ENCODE measurements around the gene PTPRN2.
"Not testable (repeated sequence)": the region's sequence is repeated elsewhere in the genome, so short reads cannot be mapped to it uniquely, and the experiment has no call there.

Gene PTPRN2

DNA sequence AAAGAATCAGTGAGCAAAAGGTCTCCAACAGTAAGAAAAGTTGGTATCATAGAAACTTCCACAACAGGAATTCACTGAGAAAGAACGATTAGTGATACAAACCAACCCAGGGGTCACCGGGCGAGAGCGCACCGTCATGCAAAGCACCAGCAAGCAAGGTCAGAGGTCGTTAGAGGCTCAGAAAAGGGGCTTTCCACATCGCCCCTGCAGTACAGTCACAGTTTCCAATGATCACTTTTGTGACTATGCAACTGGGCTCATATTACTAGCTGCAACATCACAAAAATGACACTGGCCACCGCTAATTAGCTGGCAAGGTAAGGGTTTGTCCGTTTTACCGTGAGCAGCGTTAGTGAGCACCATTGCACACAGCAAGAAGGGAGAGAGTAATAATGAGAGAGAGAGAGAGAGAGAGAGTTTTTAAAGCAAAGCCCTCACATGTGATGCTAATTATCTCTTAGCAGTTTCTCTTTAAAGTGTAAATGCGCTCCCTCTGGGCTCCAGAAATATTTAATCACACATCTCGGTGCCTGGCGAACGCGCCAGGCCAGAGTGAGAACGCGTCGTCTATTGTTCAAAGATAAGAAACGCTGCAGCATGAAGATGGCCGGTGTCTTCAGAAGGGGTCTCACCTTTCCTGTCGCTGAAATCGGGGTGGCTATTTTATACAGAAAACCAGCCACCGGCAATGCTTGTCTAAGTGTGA, 1013.4 kb downstream of the PTPRN2 start:
- DNase-seq, result no peak

DNA sequence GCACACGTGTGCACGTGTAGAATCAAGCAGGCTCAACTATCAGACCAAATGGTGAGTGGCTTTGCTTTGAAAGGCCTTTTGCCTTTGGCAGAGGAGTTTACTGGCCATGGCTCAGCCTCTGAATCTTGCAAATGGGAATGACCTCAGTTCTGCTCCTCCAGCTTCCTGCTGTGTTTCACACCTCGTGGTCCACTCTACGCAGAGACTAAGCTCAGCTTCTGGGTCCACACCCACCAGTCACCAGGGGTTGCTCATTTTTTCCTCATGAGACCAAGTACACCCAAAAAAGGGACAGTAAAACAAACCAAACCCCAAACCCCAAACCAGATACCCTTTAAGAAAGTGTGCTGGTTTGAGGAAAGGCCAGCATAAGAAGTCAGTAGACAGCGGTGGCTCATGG, 1014.4 kb downstream of the PTPRN2 start:
- no peak for DNase-seq

DNA sequence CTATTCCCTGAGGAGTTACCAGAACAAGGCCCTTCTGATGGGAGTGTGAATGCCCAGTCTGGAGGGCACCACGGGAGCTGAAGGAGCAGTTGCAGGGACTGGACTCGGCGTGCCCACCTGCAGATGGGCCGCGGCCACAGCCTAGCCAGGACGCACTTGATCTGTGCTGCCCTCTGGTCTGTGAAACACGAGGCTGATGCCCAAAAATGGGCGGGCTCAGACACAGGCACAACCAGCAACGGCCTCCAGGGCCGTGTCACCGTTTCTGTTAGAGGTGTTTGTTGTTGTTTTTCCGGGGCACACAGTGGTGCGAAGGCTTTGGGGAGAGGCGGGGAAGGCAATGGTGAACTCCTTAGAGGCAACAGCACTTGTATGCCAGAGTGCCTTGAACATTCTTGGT, 1015.0 kb downstream of the PTPRN2 start:
- DNase-seq, result no peak

DNA sequence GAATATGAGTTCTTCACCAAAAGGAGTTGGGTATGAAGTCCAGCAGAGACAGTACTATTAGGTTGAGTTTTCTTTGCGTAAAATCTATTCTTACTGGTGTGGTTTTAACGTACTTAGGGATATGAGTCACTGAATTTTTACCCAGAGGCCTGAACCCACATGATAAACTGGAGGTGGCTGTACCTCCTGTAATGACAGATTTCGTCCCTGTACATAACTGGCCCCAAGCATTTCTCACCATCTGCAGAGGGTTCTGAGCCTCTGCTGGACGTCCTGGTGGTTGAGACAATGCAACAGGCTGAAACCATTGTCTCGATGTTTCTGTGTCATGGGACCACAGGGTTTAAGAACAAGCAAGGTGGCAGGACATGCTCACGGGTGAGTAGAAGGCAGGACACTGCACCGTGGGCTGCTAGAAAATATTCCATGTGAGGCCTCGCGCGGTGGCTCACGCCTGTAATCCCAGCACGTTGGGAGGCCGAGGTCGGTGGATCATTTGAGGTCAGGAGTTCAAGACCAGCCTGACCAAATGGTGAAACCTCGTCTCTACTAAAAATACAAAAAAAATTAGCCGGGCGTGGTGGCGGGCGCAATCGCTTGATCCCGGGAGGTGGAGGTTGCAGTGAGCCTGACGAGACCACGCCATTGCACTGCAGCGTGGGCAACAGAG, 1017.0 kb downstream of the PTPRN2 start:
- DNase-seq, result no peak

DNA sequence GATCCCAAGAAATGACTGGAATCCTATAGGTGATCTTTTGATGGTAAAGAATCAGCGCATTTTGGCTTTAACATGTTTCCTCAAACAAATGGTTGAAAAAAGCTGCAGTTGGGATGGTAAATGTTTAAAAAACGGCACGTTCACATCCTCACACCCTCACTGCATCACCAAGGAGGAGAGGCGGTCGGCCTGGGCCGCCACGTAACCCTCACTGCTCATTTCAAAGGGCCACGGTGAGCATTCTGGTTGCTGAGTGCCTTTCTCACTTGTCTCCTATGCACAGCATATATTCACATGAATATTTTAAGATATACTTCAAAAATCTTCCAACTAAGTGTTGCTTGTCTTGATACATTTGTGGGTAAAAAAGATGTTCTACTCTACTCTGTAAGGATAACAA, 1017.7 kb downstream of the PTPRN2 start:
- DNase-seq, result no peak

DNA sequence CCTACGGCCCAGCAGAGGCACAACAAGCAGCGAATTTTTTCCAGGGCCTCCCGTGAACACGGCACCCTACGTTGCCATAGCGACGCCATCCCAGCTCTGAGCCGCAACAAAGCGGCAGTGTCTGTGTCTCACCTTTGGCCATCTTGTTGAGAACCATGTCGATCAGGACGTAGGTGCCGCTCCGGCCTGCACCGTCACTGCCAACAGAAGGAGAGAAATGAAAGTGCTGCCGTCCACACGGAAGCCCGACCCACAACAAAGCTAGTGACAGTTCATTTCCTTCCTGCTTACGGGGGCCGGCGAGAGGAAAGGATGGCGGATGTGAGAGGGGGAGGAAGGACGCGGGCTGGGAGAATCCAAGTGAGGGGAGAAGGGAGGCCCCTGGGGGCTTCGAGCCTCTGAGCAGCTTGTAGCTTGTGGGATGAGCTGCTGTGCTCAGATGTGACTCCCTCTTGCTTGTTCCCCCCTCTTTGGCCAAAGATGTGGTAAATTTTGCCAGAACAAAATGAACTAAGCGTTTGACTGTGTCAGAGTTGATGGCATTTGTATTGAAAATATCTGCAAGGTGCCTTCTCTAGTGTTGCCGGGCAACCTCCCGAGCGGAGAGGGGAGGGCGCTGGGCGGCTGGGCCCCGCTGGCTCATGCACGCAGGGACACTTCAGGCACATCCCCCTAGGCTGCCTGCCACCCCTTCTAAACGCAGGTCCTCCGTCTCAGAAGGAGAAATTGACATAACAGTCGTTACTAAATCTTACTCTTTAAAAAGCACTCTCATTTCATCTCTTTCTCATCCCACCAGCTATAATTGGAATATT, 1018.6 kb downstream of the PTPRN2 start:
- peak; percentile 48 to 56 for DNase-seq

DNA sequence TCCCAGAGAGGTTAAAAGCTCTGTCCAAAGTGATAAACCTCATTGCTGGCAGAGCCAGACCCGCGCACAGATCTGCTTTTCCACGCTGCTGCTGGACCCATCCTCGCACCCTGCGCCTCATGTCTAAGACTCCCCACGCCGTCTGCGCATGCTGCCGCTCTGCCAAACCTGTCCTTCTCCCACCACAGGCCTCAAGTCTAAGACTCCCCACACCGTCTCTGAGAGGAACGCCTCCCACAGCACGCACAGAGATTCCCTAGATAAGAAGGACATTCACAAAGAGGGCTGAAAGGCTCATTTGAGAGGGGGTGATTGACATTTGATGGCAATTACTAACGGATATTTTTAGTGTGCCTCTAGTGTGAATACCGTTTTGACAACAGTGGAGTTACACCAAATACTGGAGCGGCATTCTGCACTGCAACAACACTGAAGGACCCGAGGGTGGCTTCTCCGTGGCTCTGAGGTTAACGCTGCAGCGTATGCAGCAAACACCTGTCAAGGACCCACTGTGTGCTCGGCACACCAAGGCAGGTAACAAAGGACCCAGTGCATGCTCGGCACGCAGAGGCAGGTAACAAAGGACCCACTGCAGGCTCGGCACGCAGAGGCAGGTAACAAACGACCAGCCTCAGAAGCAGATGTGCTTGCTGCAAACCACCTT, 1019.4 kb downstream of the PTPRN2 start:
- DNase-seq, result no peak

DNA sequence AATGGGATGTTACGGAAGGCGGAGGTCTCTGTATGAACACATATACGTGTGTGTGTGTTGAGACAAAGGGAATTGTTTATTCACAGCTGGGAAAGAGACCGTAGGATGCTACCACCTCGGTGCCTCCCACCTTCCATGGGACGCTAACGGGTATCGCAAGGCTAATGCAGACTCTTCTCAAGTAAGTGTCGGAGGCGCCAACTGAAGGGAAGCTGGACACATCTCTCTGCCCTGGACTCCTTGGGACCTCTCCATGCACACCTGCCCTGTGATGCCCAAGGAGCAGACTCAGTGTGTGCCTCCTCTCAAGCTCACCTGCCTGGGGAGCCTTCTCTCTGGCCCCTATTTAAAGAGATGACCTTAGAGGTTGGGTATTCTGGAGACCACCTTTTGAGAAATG, 1020.0 kb downstream of the PTPRN2 start:
- DNase-seq, result no peak

DNA sequence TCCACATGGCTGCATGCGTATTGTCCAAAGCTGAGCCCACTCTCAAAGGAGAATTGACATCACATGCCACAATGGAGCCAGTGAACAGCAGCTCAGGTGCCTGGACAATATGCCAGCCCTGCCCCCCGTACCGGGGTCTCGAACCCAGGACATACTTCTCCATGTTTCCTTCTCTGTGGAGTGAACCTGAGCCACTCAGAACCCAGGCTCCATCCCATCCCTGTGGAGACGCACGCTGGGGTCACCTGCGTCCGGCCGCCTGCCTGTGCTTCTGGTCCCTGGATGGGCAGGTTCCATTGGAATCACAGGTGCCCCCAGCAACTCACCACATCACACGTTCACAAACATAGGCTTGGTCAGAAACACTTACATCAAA, 1021.0 kb downstream of the PTPRN2 start:
- no peak for DNase-seq

DNA sequence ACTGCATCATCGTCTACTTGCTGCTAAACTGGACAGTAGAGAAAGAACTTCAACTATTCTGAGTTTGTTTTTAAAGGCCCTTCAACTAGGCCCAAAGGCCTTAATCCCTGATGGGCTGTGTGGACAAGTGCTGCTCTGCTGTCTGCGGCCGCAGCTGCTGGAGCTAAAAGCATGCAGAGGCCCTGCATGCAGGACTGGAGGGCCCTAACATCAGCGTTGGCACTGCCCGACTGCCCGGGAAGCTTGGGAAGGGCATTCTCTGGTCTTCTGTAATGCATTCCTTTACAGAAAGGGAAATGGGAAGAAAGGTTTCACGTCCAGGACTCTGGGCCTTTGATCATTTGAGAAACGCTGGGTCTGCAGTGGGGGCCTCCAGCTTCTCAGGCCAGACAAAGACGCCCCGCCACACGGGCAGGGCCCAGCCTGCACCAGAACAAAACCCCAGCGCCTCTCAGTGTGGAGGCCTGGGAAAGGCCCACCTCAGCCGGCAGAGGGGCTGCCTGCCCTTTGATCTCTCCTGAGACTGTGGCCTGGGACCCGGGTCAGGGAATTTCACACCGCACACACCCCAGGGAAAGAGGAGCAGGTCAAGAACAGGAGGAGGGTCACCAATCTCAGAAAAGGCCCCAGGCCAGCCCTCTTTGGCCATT, 1021.5 kb downstream of the PTPRN2 start:
- DNase-seq, result no peak

DNA sequence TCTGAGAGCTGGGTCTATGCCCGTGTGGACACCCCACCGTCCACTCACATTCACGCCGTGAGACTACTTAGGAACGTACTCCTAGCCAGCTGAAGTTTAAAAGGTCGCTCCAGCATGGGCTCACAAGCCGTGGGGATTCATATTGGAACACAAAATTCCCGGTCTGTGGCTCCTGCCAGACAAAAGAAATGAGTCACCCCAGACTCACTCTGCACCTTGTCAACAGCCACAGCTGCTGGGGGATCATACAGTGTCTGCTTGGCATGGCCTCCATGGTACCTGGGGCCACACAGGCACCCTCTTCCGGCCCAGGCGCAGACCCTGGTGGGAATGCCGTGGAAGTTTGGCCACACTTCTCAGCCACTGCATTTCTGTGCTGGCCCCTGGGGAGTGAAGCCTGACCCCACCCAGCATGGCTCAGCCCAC, 1022.4 kb downstream of the PTPRN2 start:
- DNase-seq, result no peak

DNA sequence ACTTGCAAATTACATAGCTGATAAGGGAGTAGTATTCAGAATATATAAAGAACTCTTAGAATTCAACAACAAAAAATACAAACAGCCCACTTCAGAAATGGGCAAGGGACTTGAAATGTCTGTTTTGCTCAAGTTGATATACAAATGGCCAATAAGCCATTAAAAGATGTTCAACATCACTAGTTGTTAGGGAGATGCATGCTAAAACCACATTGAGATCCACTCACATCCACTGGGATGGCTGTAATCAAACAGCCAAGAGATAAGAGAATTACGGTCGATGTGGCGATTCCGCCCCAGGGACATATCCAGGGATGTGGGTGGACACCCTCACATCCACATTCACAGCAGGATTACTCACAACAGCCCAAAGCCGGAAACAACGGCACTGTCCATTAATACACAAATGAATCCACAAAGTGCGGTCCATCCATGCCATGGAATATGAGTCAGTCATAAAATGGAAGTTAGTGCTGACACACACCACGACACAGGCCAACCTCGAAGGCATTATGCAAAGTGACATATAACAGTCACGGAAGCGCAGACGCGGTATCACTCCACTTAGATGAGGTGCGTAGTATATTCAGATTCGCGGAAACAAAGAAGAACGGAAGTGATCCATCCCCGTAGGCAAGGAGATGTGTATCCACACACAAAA, 1023.0 kb downstream of the PTPRN2 start:
- no peak for DNase-seq

DNA sequence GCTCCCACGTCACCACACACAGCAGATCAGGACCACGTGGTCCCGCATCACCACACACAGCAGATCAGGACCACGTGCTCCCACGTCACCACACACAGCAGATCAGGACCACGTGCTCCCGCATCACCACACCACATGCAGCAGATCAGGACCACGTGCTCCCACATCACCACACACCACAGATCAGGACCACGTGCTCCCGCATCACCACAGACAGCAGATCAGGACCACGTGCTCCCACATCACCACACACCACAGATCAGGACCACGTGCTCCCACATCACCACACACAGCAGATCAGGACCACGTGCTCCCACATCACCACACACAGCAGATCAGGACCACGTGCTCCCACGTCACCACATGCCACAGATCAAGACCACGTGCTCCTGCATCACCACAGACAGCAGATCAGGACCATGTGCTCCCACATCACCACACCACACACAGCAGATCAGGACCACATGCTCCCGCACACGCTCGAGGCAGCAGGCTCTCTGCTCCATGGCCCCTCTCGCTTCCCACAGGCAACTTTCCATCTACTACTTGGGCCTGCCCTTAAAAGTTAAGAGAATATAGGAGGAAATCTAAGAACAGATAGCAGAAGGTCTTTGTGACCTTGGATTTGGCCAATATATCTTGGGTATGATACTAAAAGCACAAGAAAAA, 1024.0 kb downstream of the PTPRN2 start:
- DNase-seq, result not testable (repeated sequence)

DNA sequence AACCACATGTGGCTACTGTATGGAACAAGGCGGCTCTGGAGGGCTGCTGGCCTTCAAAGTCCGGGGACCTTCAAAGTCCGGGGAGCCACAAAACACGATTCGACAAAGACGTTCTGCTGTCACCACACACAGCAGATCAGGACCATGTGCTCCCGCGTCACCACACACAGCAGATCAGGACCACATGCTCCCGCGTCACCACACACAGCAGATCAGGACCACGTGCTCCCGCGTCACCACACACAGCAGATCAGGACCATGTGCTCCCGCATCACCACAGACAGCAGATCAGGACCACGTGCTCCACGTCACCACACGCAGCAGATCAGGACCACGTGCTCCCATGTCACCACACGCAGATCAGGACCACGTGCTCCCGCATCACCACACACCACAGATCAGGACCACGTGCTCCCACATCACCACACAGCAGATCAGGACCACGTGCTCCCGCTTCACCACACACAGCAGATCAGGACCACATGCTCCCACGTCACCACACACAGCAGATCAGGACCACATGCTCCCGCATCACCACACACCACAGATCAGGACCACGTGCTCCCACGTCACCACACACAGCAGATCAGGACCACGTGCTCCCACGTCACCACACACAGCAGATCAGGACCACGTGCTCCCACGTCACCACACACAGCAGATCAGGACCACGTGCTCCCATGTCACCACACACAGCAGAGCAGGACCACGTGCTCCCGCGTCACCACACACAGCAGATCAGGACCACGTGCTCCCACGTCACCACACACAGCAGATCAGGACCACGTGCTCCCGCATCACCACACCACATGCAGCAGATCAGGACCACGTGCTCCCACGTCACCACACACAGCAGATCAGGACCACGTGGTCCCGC, 1024.9 kb downstream of the PTPRN2 start:
- DNase-seq, result not testable (repeated sequence)

DNA sequence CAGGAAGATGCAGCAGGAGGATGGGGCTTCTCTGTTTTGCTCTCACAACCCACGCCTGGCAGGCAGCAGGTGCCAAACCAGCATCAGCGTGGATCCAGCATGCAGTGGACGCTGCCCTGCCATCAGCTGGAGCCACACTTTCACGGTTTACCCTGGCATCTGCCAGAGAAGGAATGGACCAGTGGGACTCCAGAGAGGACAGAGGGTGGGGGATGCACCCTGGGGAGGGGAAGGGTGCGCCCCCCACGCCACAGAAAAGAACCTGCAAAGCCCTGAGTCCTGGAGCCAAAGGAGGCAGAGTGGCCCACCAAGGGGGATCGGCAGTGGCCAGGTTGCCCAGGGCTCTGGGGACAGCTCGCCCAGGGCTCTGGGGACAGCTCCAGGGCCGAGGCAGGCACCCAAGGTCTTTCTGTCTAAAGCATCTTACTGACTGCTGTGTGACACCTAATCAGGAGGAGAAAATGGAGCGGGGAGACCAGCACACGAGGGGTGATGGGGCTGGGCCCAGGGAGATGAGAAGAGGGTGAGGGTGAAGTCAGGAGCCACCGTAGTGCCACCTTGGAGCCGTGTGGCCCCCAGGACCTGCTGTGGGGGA, 1025.7 kb downstream of the PTPRN2 start:
- DNase-seq, result no peak

DNA sequence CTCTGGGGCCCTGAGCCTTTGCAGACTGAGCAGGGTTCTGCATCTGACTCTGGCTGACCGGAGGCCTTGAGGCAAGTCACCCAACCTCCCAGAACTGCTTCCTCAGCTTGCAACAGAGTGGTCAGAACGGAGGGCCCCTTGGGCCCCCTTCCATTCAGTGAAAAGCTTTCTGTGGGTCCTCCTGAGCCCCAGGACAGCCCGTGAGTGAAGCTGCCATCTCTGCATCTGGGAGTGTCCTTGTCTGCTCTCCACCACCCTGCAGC, 1026.2 kb downstream of the PTPRN2 start:
- DNase-seq, result no peak

DNA sequence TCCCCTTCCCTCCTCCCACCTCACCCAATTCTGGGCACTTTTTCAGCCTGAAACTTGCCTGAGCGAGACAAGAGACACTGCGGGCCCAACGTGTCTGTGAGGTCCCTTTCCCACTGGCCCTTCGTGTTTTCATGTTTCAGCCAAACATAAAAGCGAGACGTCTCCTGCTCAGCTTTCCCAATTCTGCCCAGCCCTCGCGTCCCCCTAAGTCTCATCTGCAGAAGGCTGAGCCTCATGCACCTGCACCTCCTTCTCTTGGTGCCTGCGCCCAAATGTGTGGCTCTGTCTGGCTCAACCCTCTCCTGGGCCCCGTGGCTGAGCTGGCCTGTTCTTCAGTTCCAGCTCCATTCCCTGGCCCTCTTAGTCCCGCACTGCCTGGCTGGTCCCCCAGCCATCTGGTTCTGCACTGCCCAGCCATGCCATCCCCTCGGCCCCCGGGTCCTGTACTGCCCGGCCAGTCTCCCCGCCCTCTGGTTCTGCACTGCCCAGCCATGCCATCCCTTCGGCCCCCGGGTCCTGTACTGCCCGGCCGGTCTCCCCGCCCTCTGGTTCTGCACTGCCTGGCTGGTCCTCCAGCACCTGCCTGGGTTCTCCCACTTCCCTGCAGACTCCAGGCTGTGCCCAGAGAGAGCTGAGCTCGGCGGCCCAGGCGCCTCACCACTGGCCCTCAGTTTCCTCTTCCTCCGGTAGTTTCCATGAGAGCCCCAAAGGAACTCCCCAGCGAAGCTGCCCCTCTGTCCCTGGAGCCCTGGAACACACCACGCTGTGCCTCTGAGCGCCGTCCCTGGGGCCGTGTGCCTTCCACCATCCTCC, 1026.7 kb downstream of the PTPRN2 start:
- no peak for DNase-seq

DNA sequence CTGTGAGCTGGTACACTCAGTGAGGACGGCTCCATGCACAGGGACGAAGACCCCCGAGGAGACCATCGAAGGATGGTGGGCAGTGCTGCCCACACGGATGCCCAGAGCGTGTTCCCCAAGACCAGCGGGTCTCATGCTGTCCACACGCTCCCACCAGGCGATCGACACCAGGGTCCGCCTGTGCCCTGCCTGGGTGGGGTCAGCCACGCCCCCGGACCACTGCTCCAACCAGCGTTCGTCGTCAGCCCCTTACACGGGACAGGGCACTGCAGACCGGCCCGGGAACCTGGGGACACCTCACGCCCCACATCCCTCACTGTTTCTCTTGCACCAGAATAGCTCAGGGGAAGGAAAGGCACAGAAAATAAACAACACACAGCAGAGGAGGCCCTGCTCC, 1027.4 kb downstream of the PTPRN2 start:
- DNase-seq, result no peak

DNA sequence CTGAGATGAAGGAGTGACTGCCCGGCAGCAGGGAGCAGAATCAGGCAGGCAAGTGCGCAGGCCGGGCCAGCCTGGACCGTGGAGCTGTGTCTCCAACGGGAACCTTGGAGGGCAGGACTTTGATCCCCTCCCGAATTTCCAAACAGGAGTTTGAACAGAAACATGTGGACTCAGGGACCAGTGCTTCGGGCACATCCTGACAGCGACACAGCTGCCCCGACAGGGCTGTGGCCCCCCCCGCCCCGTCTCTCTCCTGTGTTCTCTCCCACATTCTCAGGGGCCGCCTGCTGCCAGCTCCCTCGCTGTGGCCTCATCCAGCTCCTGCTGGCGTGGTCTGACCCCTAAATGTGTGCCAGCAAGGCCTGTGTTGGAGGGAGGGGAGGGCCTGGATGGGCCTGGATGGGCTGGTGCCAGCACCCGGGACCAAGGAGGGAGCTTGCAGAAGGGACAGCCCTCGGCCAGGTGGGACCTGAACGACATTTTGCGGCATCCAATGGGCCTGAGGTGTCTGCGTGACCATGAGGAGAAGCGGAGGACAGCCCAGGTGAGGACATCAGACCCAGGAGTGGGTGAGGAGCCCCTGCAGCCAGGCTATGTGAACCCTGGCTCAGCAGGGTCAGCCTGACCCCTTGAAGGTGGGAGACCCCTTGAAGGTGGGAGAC, 1027.9 kb downstream of the PTPRN2 start:
- no peak for DNase-seq
